ENCODE results near the gene GBX2.

DNA sequence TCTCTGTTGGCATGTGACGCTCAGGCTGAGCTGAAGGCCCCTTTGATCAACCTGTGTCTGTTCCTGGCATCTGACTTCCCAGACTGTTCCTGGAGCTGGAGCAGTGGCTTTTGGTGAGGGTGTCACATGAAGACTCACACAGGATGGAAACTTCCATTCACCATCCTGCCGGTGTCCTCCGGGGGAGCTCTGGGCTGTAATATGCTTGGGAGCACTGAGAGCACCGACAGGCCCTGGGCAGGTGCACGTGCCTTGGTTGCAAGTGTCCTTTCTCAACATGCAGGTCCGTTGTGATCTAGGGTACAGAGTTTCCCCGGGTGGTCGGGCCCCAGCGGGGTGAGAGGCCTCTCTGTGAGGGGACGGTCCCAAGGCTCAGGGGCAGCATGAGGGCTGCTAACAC, 24.8 kb upstream of the GBX2 start:
- TF ChIP-seq, protein P1, sequence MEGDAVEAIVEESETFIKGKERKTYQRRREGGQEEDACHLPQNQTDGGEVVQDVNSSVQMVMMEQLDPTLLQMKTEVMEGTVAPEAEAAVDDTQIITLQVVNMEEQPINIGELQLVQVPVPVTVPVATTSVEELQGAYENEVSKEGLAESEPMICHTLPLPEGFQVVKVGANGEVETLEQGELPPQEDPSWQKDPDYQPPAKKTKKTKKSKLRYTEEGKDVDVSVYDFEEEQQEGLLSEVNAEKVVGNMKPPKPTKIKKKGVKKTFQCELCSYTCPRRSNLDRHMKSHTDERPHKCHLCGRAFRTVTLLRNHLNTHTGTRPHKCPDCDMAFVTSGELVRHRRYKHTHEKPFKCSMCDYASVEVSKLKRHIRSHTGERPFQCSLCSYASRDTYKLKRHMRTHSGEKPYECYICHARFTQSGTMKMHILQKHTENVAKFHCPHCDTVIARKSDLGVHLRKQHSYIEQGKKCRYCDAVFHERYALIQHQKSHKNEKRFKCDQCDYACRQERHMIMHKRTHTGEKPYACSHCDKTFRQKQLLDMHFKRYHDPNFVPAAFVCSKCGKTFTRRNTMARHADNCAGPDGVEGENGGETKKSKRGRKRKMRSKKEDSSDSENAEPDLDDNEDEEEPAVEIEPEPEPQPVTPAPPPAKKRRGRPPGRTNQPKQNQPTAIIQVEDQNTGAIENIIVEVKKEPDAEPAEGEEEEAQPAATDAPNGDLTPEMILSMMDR (IDR thresholded peaks at IDR 0.05): no peak
- no peak for TF ChIP-seq POLR2A (IDR thresholded peaks at IDR 0.05)
